B cell (primary cell): ENCODE data around the gene KDF1. TPM values are rescaled to one million over a fixed set of nuclear protein-coding genes. Genes with fewer than 3 reads are reported as not detected.

Source experiments
- ATAC-seq: fragments of 200-7000 bp; cut with Tn5 transposase; one replicate; pipeline ENCODE4 v1.10.0; 2021; ENCODE audit warnings: low read depth, mild to moderate bottlenecking, moderate number of reproducible peaks, moderate library complexity
- CTCF ChIA-PET: fragments of 350-600 bp; sonication (Branson Sonifier 250); formaldehyde crosslinking; loops from one replicate; lab custom pipeline; 2021; ENCODE audit warnings: antibody characterized with exemption, inconsistent platforms; lab: Charles Lee
- POLR2A ChIA-PET: fragments of 350-600 bp; sonication (Branson Sonifier 250); formaldehyde crosslinking; loops from one replicate; lab custom pipeline; 2021; ENCODE audit warnings: antibody characterized with exemption; lab: Charles Lee
- DNase-seq: peaks from one replicate; pipeline ENCODE4 v3.0.0; 2013
- H2AFZ ChIP-seq: 2 replicates; pipeline ENCODE4 v1.6.1; 2012; ENCODE audit warnings: mild to moderate bottlenecking, low read depth, low read length; ENCODE audit not compliant: insufficient read depth, poor library complexity, severe bottlenecking
- H3K27ac ChIP-seq, 2 donors: 1 replicate in 1 of 2; 2 replicates in 1 of 2; pipeline ENCODE4 v1.5.1; 2012 to 2013; ENCODE audit warnings: low read length in 2 of 2, mild to moderate bottlenecking in 2 of 2, moderate library complexity in 1 of 2
- H3K27me3 ChIP-seq, 4 experiments: fragments of 200-600 bp in 1 of 4; sonication (generic) in 1 of 4; replicated peaks in 1 of 4; 1 replicate in 2 of 4; 2 replicates in 2 of 4; pipeline versions ENCODE4 v1.6.1 to v1.7.0; 2013 to 2016; ENCODE audit warnings: low read length in 3 of 4, mild to moderate bottlenecking in 2 of 4, mixed read lengths in 1 of 4, moderate library complexity in 1 of 4; ENCODE audit not compliant: insufficient read depth in 4 of 4, control insufficient read depth in 3 of 4; ENCODE audit errors: control extremely low read depth in 1 of 4
- H3K36me3 ChIP-seq, 2 experiments: replicated peaks in 1 of 2; 1 replicate in 1 of 2; 2 replicates in 1 of 2; pipeline versions ENCODE4 v1.6.1 to v1.7.1; 2013; ENCODE audit warnings: low read length in 1 of 2; ENCODE audit not compliant: insufficient read depth in 2 of 2, control insufficient read depth in 1 of 2; ENCODE audit errors: control extremely low read depth in 1 of 2, extremely low read depth in 1 of 2
- H3K4me1 ChIP-seq, 2 donors: fragments of 200-600 bp in 1 of 2; sonication (generic) in 1 of 2; 1 replicate in 1 of 2; 2 replicates in 1 of 2; pipeline versions ENCODE4 v1.5.1 to v1.6.1; 2013 to 2017; ENCODE audit warnings: low read length in 2 of 2; ENCODE audit not compliant: control insufficient read depth in 2 of 2, insufficient read depth in 2 of 2
- H3K4me2 ChIP-seq: replicated peaks from 2 replicates; pipeline ENCODE3; 2012; ENCODE audit warnings: mild to moderate bottlenecking, low read depth, low read length; ENCODE audit not compliant: poor library complexity, severe bottlenecking
- H3K4me3 ChIP-seq, 5 experiments: fragments of 200-600 bp in 1 of 5; sonication (generic) in 1 of 5; 1 replicate in 3 of 5; 2 replicates in 2 of 5; pipeline versions ENCODE4 v1.5.1 to v1.7.0; 2011 to 2016; ENCODE audit warnings: low read length in 4 of 5, mild to moderate bottlenecking in 4 of 5, low read depth in 2 of 5, control low read depth in 1 of 5, moderate library complexity in 1 of 5; ENCODE audit not compliant: insufficient read depth in 1 of 5; ENCODE audit errors: control extremely low read depth in 1 of 5, extremely low read depth in 1 of 5
- H3K79me2 ChIP-seq: fragments of 200-600 bp; sonication (generic); one replicate; pipeline ENCODE4 v1.6.0; 2016; ENCODE audit warnings: low read length; ENCODE audit not compliant: control insufficient read depth, insufficient read depth
- H3K9ac ChIP-seq: fragments of 200-600 bp; sonication (generic); 2 replicates; pipeline ENCODE4 v1.6.1; 2017; ENCODE audit warnings: mild to moderate bottlenecking, low read length, moderate library complexity
- H3K9me3 ChIP-seq, 3 donors: one replicate each; pipeline versions ENCODE4 v1.6.1 to v1.7.1; 2013; ENCODE audit warnings: low read length in 2 of 3; ENCODE audit not compliant: control insufficient read depth in 2 of 3, insufficient read depth in 1 of 3; ENCODE audit errors: control extremely low read depth in 1 of 3
- H4K20me1 ChIP-seq: 2 replicates; pipeline ENCODE4 v1.6.0; 2012; ENCODE audit warnings: mild to moderate bottlenecking, low read length; ENCODE audit not compliant: insufficient read depth, control insufficient read depth, poor library complexity, severe bottlenecking
- H3K27ac Mint-ChIP-seq: one replicate; pipeline ENCODE4 v1.8.0; 2021; ENCODE audit warnings: mixed read lengths
- H3K27me3 Mint-ChIP-seq: one replicate; pipeline ENCODE4 v1.8.0; 2021; ENCODE audit warnings: mixed read lengths
- H3K4me1 Mint-ChIP-seq: one replicate; pipeline ENCODE4 v1.8.0; 2021; ENCODE audit warnings: mixed read lengths
- H3K4me3 Mint-ChIP-seq: one replicate; pipeline ENCODE4 v1.8.0; 2021; ENCODE audit warnings: mixed read lengths
- H3K9me3 Mint-ChIP-seq: one replicate; pipeline ENCODE4 v1.8.0; 2022; ENCODE audit warnings: mixed read lengths; ENCODE audit not compliant: insufficient read depth
- CTCF ChIP-seq: fragments of 200-600 bp; IDR thresholded peaks from one replicate; pipeline ENCODE4 v1.8.0; 2022; ENCODE audit warnings: antibody characterized with exemption, mild to moderate bottlenecking
- EZH2 ChIP-seq: IDR thresholded peaks from 2 replicates; pipeline ENCODE4 v1.6.1; 2012; ENCODE audit warnings: borderline replicate concordance, low read depth, mild to moderate bottlenecking, moderate library complexity, low read length; ENCODE audit not compliant: insufficient read depth, poor library complexity, severe bottlenecking
- WGBS: methylation state at CpG from one replicate; pipeline ENCODE4 v1.1.5; 2013; ENCODE audit warnings: missing lambda C conversion rate; ENCODE audit not compliant: insufficient coverage; 5-methylcytosine and 5-hydroxymethylcytosine counted together
- intact Hi-C: fragments of 100-400 bp; cut with micrococcal nuclease; formaldehyde crosslinking; loops from one replicate; pipeline ENCODE4 v1.10.0; 2022
- polyA plus RNA-seq: library from polyadenylated mRNA; depleted of rRNA; stranded (reverse); fragments of >200 nt; gene quantifications from 2 replicates; pipeline ENCODE4 v1.2.3, GENCODE V29; 2012
- total RNA-seq, 2 donors: library from RNA; stranded (reverse); fragments of 120-200 nt in 1 of 2; gene quantifications; 1 replicate in 1 of 2; 2 replicates in 1 of 2; pipeline versions ENCODE4 v1.2.3 to v1.2.4, GENCODE V29; 2013 to 2022

KDF1 gene
- total and polyA plus RNA-seq, 2 donors (not counting 1 experiment from before 2014, with no cell fraction given): 0.74 to 2.6 TPM

- ChIA-PET POLR2A (interaction anchor here (0.7 to 2.3 kb wide), 3 partner anchors 21 to 741 kb away, joined by 4 to 9 read pairs (median 7); partner anchors contain the start of gene GPATCH3), CTCF (interaction anchor here (0.7 to 1.5 kb wide), 3 partner anchors 10 to 319 kb away, joined by 3 to 5 read pairs (median 3); no protein-coding TSS in a partner anchor)
- Histone ChIP-seq H3K9me3 (no peaks in the 10 kb centered on the region), H3K36me3 (peaks cover 8 to 12% of the 10 kb centered on the region in 2 experiments), H3K27me3 (no peaks in the 10 kb centered on the region), H4K20me1 (peaks cover 25% of the 10 kb centered on the region), H2AFZ (peak overlapping the region; percentile 88), H3K4me2 (peak overlapping the region; percentile 96), H3K27ac (peak overlapping the region; percentile 68 to 93), H3K9ac (peak overlapping the region; percentile 92), H3K4me1 (peaks cover 17 to 20% of the 10 kb centered on the region in 2 donors), H3K79me2 (peaks cover 33% of the 10 kb centered on the region), H3K4me3 (peak overlapping the region; percentile 61 to 88 (median 80))
- Mint-ChIP-seq H3K4me3 (peak overlapping the region; percentile 93), H3K9me3 (no peaks in the 10 kb centered on the region), H3K4me1 (peaks cover 33% of the 10 kb centered on the region), H3K27ac (peak overlapping the region; percentile 93), H3K27me3 (no peaks in the 10 kb centered on the region)
- DNase-seq (no peak), ATAC-seq (peak; percentile 31)
- no peak for TF ChIP-seq EZH2
- TF ChIP-seq CTCF: no peak
- WGBS: 30% methylated on average over 6 of the region's 7 CpGs
- intact Hi-C loops: loop anchor here (1.0 kb wide), 3 partner anchors 21 to 56 kb away; partner anchors contain the start of genes GPATCH3 and GPN2
Observed at GRCh38 chr1:26921126-26921539, 39.1 kb downstream of the KDF1 start.

GRCh38 chr1:26915204-26915842 lies 44.9 kb downstream of the KDF1 start:
- ATAC-seq: no peak
- Histone ChIP-seq H3K4me1 (no peaks in the 10 kb centered on the region), H3K79me2 (no peaks in the 10 kb centered on the region), H3K4me2 (no peak overlapping the region), H2AFZ (no peak overlapping the region), H3K36me3 (no peaks in the 10 kb centered on the region), H3K27ac (no peak overlapping the region), H3K27me3 (no peaks in the 10 kb centered on the region), H3K4me3 (no peak overlapping the region), H3K9me3 (no peaks in the 10 kb centered on the region), H3K9ac (no peak overlapping the region), H4K20me1 (no peaks in the 10 kb centered on the region)
- Mint-ChIP-seq H3K9me3 (no peaks in the 10 kb centered on the region), H3K4me3 (no peak overlapping the region), H3K27me3 (no peaks in the 10 kb centered on the region), H3K27ac (no peak overlapping the region), H3K4me1 (peaks cover 3% of the 10 kb centered on the region)
- intact Hi-C loops: no loop called here
- CTCF ChIA-PET: interaction anchor here (0.7 kb wide), 1 partner anchor 42 kb away, joined by 4 read pairs; no protein-coding TSS in a partner anchor
- POLR2A ChIA-PET: no interaction called here
- 83% methylated on average over 4 of the region's 5 CpGs for WGBS
- no peak for TF ChIP-seq CTCF
- no peak for TF ChIP-seq EZH2
- DNase-seq: no peak
